GM18519 (cell line): ENCODE results near the gene TRAPPC5.

Experiments used
- ATAC-seq: cut with Tn5 transposase; IDR thresholded peaks from one replicate; pipeline ENCODE4 v1.9.1; 2021; ENCODE audit warnings: mild to moderate bottlenecking, moderate library complexity; ENCODE audit not compliant: unreplicated experiment, low FRiP score

Gene TRAPPC5

GRCh38 chr19:7729211-7729610 is 48.6 kb downstream of the TRAPPC5 start:
- no peak for ATAC-seq

GRCh38 chr19:7729831-7730285 is 49.2 kb downstream of the TRAPPC5 start:
- ATAC-seq, result no peak

GRCh38 chr19:7730286-7731217 is 49.9 kb downstream of the TRAPPC5 start:
- ATAC-seq, result no peak

GRCh38 chr19:7731218-7731595 is 50.6 kb downstream of the TRAPPC5 start:
- ATAC-seq, result no peak

- no peak for ATAC-seq
Observed at GRCh38 chr19:7731615-7732014, 51.0 kb downstream of the TRAPPC5 start.

GRCh38 chr19:7732045-7732444 is 51.4 kb downstream of the TRAPPC5 start, which contains the start of gene CLEC4G:
Gene CLEC4G, minus strand, starts transcription at chr19:7732110. Its CDS starts 8 bp downstream, at chr19:7732102.
- ATAC-seq, result no peak

- no peak for ATAC-seq
Observed at GRCh38 chr19:7733376-7733775, 52.7 kb downstream of the TRAPPC5 start.

- ATAC-seq, result no peak
Observed at GRCh38 chr19:7734220-7735203, 53.9 kb downstream of the TRAPPC5 start.

GRCh38 chr19:7736148-7736547 is 55.5 kb downstream of the TRAPPC5 start:
- ATAC-seq, result no peak

- ATAC-seq, result no peak
Observed at GRCh38 chr19:7737215-7737614, 56.6 kb downstream of the TRAPPC5 start.
